Progenitor cell of endocrine pancreas (in vitro differentiated cells): ENCODE data around the gene GPC3. TPM values are rescaled to one million over a fixed set of nuclear protein-coding genes. Genes with fewer than 3 reads are reported as not detected.

Experiments
- DNase-seq: peaks from one replicate; pipeline ENCODE4 v3.0.0; 2021; ENCODE audit warnings: low spot score; ENCODE audit not compliant: unreplicated experiment
- H3K27ac Mint-ChIP-seq: 2 replicates; pipeline ENCODE4 v1.8.0; 2021; ENCODE audit warnings: mild to moderate bottlenecking, moderate library complexity, mixed read lengths
- H3K27me3 Mint-ChIP-seq: 2 replicates; pipeline ENCODE4 v1.8.0; 2021; ENCODE audit warnings: mixed read lengths
- H3K36me3 Mint-ChIP-seq: 2 replicates; pipeline ENCODE4 v1.8.0; 2022; ENCODE audit warnings: mixed read lengths; ENCODE audit not compliant: insufficient read depth
- H3K4me1 Mint-ChIP-seq: 2 replicates; pipeline ENCODE4 v1.8.0; 2021; ENCODE audit warnings: low read depth, mixed read lengths
- H3K4me3 Mint-ChIP-seq: 2 replicates; pipeline ENCODE4 v1.8.0; 2021; ENCODE audit warnings: low read depth, mild to moderate bottlenecking, moderate library complexity, mixed read lengths
- H3K9me3 Mint-ChIP-seq: 2 replicates; pipeline ENCODE4 v1.8.0; 2021; ENCODE audit warnings: low read depth, mixed read lengths
- CTCF ChIP-seq: fragments of 200-600 bp; sonication (generic); IDR thresholded peaks from one replicate; pipeline ENCODE4 v1.5.0; 2021; ENCODE audit warnings: antibody characterized with exemption, mild to moderate bottlenecking; ENCODE audit not compliant: unreplicated experiment
- total RNA-seq: library from RNA; stranded (reverse); gene quantifications from 2 replicates; pipeline ENCODE4 v1.2.1, GENCODE V29; 2021

Gene GPC3
- total RNA-seq, 1 donor from 2014 or later = 197 TPM

- no peaks in the 10 kb centered on the region for H3K9me3 Mint-ChIP-seq
- H3K4me3 Mint-ChIP-seq = no peak overlapping the region
- DNase-seq = no peak
- H3K4me1 Mint-ChIP-seq = peaks cover 15% of the 10 kb centered on the region
- H3K27ac Mint-ChIP-seq = no peak overlapping the region
- no peaks in the 10 kb centered on the region for H3K27me3 Mint-ChIP-seq
- H3K36me3 Mint-ChIP-seq = no peaks in the 10 kb centered on the region
- TF ChIP-seq CTCF = no peak
These were observed 27.7 kb upstream of the GPC3 start for GRCh38 chrX:134013092-134013497.

- TF ChIP-seq CTCF = no peak
- H3K4me1 Mint-ChIP-seq = peaks cover 30% of the 10 kb centered on the region
- H3K9me3 Mint-ChIP-seq = no peaks in the 10 kb centered on the region
- H3K4me3 Mint-ChIP-seq = no peak overlapping the region
- H3K27ac Mint-ChIP-seq = no peak overlapping the region
- DNase-seq = no peak
- H3K36me3 Mint-ChIP-seq = no peaks in the 10 kb centered on the region
- no peaks in the 10 kb centered on the region for H3K27me3 Mint-ChIP-seq
These were observed 25.3 kb upstream of the GPC3 start for GRCh38 chrX:134010690-134011089.

GRCh38 chrX:134007716-134008115 is 22.3 kb upstream of the GPC3 start:
- H3K4me3 Mint-ChIP-seq = no peak overlapping the region
- no peak for TF ChIP-seq CTCF
- DNase-seq = no peak
- H3K27ac Mint-ChIP-seq = no peak overlapping the region
- H3K4me1 Mint-ChIP-seq = peaks cover 50% of the 10 kb centered on the region
- no peaks in the 10 kb centered on the region for H3K27me3 Mint-ChIP-seq
- no peaks in the 10 kb centered on the region for H3K9me3 Mint-ChIP-seq
- no peaks in the 10 kb centered on the region for H3K36me3 Mint-ChIP-seq

- no peak for DNase-seq
- Mint-ChIP-seq H3K4me1 (peaks cover 52% of the 10 kb centered on the region), H3K27me3 (no peaks in the 10 kb centered on the region), H3K27ac (peak overlapping the region; percentile 73), H3K4me3 (no peak overlapping the region), H3K9me3 (no peaks in the 10 kb centered on the region), H3K36me3 (no peaks in the 10 kb centered on the region)
- no peak for TF ChIP-seq CTCF
These were observed 21.2 kb upstream of the GPC3 start for GRCh38 chrX:134006484-134007161.

- DNase-seq = no peak
- no peak for TF ChIP-seq CTCF
- Mint-ChIP-seq H3K9me3 (no peaks in the 10 kb centered on the region), H3K4me3 (no peak overlapping the region), H3K27me3 (no peaks in the 10 kb centered on the region), H3K4me1 (peaks cover 64% of the 10 kb centered on the region), H3K36me3 (no peaks in the 10 kb centered on the region), H3K27ac (peak overlapping the region; percentile 34)
These were observed 18.7 kb upstream of the GPC3 start for GRCh38 chrX:134004084-134004483.
